ENCODE measurements around the gene SCYL2. TPM values are rescaled to one million over a fixed set of nuclear protein-coding genes. Genes with fewer than 3 reads are reported as not detected.
A peak's percentile ranks its signal among the peaks of the same experiment; 100 is the strongest.
"Not testable (repeated sequence)": the region's sequence is repeated elsewhere in the genome, so short reads cannot be mapped to it uniquely, and the experiment has no call there.

SCYL2 gene
- total RNA-seq, 1 donor from 2014 or later = 68.7 TPM

DNA sequence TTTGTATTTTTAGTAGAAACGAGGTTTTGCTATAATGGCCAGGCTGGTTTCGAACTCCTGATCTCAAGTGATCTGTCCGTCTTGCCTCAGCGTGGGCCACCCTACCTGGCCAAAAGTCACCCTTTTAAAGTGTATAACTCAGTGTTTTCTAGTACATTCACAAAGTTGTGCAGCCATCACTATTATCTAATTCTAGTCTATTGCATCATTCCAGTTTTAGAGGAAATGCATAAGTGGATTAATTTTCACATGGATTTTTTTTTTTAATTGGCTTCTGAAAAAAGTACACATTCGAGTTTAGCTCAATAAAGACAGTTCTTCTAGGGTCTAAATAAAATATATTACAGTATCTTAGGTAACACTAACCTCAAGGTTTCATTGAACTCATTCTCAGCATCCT, 3.8 kb upstream of the SCYL2 start:
- no peak overlapping the region for H3K4me2 ChIP-seq (ENCODE audit: low read length)
- H3K27me3 ChIP-seq (ENCODE audit: insufficient read depth, low read length) = no peaks in the 10 kb centered on the region
- H3K9ac ChIP-seq (ENCODE audit: low read length) = no peak overlapping the region
- no peaks in the 10 kb centered on the region for H3K9me3 Mint-ChIP-seq (ENCODE audit: unreplicated experiment)
- no peaks in the 10 kb centered on the region for H3K36me3 ChIP-seq (ENCODE audit: insufficient read depth, low read length)
- no peak for DNase-seq (ENCODE audit: low read depth)
- H4K20me1 ChIP-seq (ENCODE audit: insufficient read depth, low read length) = no peaks in the 10 kb centered on the region
- no peak overlapping the region for H3K27ac ChIP-seq (ENCODE audit: low read depth, low read length)
- H3K27me3 Mint-ChIP-seq (ENCODE audit: low read depth, unreplicated experiment) = no peaks in the 10 kb centered on the region
- peaks cover 2% of the 10 kb centered on the region for H3K4me1 Mint-ChIP-seq (ENCODE audit: low read depth, unreplicated experiment)
- no peaks in the 10 kb centered on the region for H3K9me3 ChIP-seq (ENCODE audit: insufficient read depth, low read depth, low read length)
- no peak overlapping the region for H3K4me3 Mint-ChIP-seq (ENCODE audit: unreplicated experiment)
- no peaks in the 10 kb centered on the region for H3K36me3 Mint-ChIP-seq (ENCODE audit: low read depth, unreplicated experiment)
- FAIRE-seq = no peak
- TF ChIP-seq, protein P1, sequence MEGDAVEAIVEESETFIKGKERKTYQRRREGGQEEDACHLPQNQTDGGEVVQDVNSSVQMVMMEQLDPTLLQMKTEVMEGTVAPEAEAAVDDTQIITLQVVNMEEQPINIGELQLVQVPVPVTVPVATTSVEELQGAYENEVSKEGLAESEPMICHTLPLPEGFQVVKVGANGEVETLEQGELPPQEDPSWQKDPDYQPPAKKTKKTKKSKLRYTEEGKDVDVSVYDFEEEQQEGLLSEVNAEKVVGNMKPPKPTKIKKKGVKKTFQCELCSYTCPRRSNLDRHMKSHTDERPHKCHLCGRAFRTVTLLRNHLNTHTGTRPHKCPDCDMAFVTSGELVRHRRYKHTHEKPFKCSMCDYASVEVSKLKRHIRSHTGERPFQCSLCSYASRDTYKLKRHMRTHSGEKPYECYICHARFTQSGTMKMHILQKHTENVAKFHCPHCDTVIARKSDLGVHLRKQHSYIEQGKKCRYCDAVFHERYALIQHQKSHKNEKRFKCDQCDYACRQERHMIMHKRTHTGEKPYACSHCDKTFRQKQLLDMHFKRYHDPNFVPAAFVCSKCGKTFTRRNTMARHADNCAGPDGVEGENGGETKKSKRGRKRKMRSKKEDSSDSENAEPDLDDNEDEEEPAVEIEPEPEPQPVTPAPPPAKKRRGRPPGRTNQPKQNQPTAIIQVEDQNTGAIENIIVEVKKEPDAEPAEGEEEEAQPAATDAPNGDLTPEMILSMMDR (IDR thresholded peaks at IDR 0.05; ENCODE audit: insufficient read depth, low read depth, low read length) = no peak
- TF ChIP-seq EZH2 (IDR thresholded peaks at IDR 0.05; ENCODE audit: insufficient read depth, low read length) = no peak
- peaks cover 7% of the 10 kb centered on the region for H3K79me2 ChIP-seq (ENCODE audit: insufficient read depth, low read length)
- H3K4me1 ChIP-seq (ENCODE audit: insufficient read depth, low read length) = peaks cover 4% of the 10 kb centered on the region
- H3K27ac Mint-ChIP-seq (ENCODE audit: unreplicated experiment) = no peak overlapping the region
- no peak overlapping the region for H3K4me3 ChIP-seq (ENCODE audit: insufficient read depth, low read depth, low read length)
- H2AFZ ChIP-seq (ENCODE audit: low read depth, low read length) = no peak overlapping the region

DNA sequence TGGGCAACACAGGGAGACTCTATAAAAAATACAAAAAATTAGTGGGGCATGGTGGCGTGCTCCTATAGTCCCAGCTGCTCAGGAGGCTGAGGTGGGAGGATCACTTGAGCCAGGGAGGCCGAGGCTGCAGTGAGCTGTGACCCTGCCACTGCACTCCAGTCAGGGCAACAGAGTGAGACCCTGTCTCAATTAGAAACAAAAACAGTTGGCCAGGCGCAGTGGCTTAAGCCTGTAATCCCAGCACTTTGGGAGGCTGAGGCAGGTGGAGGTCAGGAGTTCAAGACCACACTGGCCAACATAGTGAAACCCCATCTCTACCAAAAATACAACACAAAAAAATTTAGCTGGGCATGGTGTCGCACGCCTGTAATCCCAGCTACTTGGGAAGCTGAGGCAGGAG, 1.9 kb upstream of the SCYL2 start:
- not testable (repeated sequence) for FAIRE-seq; H3K9me3 ChIP-seq (ENCODE audit: insufficient read depth, low read depth, low read length); H3K27ac Mint-ChIP-seq (ENCODE audit: unreplicated experiment); DNase-seq (ENCODE audit: low read depth); H3K4me3 ChIP-seq (ENCODE audit: insufficient read depth, low read depth, low read length); H3K27ac ChIP-seq (ENCODE audit: low read depth, low read length); H3K4me1 Mint-ChIP-seq (ENCODE audit: low read depth, unreplicated experiment); H3K9ac ChIP-seq (ENCODE audit: low read length); H2AFZ ChIP-seq (ENCODE audit: low read depth, low read length); H3K27me3 Mint-ChIP-seq (ENCODE audit: low read depth, unreplicated experiment); H3K4me3 Mint-ChIP-seq (ENCODE audit: unreplicated experiment); H3K36me3 ChIP-seq (ENCODE audit: insufficient read depth, low read length); H3K36me3 Mint-ChIP-seq (ENCODE audit: low read depth, unreplicated experiment); H3K4me2 ChIP-seq (ENCODE audit: low read length); H3K27me3 ChIP-seq (ENCODE audit: insufficient read depth, low read length); H3K9me3 Mint-ChIP-seq (ENCODE audit: unreplicated experiment)
- Histone ChIP-seq H3K4me1 (ENCODE audit: insufficient read depth, low read length) (peaks cover 12% of the 10 kb centered on the region), H3K79me2 (ENCODE audit: insufficient read depth, low read length) (peaks cover 27% of the 10 kb centered on the region), H4K20me1 (ENCODE audit: insufficient read depth, low read length) (peaks cover 13% of the 10 kb centered on the region)

DNA sequence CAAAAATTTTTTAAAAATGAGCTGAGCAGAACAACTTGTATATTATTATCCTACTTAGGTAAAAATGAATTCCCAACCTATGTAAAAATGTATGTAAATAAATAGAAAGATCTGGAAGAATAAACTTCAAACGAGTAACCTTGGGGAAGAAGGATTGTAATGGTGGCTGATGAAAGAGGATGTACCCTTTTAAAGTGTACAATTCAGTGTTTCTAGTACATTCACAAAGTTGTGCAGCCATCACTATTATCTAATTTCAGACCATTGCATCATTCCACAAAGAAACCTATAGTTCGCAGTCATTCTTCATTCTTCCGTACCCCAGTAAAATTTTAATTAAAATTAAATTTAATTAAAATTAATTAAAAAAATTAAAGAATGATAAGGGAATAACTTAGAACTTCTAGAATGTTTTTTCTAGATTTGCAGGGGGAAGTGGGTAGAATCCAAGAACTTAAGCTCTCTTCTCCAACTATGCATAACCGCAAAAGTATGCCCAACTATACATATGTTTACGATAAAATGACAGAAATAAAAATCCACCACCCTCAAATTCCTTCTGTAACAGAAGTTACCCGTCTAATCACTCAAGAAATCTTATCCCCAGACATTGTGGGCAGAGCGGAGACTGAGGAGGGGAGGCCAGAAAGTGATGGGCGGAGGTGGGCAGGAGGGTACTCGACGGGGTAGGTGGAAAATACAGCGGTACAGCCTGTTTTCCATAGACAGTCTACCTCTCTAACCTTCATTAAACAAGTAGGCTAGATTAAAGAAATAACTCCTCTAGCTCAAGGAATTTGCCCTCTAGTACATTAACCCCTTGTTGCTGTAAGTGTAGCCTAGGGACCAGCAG, 1.0 kb upstream of the SCYL2 start:
- H3K9ac ChIP-seq (ENCODE audit: low read length) = peak overlapping the region; percentile 92
- no peaks in the 10 kb centered on the region for H3K36me3 ChIP-seq (ENCODE audit: insufficient read depth, low read length)
- peaks cover 12% of the 10 kb centered on the region for H3K4me1 ChIP-seq (ENCODE audit: insufficient read depth, low read length)
- no peaks in the 10 kb centered on the region for H3K36me3 Mint-ChIP-seq (ENCODE audit: low read depth, unreplicated experiment)
- no peaks in the 10 kb centered on the region for H3K9me3 Mint-ChIP-seq (ENCODE audit: unreplicated experiment)
- peaks cover 5% of the 10 kb centered on the region for H3K4me1 Mint-ChIP-seq (ENCODE audit: low read depth, unreplicated experiment)
- no peaks in the 10 kb centered on the region for H3K27me3 ChIP-seq (ENCODE audit: insufficient read depth, low read length)
- TF ChIP-seq EZH2 (IDR thresholded peaks at IDR 0.05; ENCODE audit: insufficient read depth, low read length) = no peak
- TF ChIP-seq, protein P1 (IDR thresholded peaks at IDR 0.05; ENCODE audit: insufficient read depth, low read depth, low read length) = no peak
- FAIRE-seq (no peak), DNase-seq (ENCODE audit: low read depth) (no peak)
- no peaks in the 10 kb centered on the region for H3K27me3 Mint-ChIP-seq (ENCODE audit: low read depth, unreplicated experiment)
- peak overlapping the region; percentile 85 for H3K4me2 ChIP-seq (ENCODE audit: low read length)
- no peak overlapping the region for H3K27ac Mint-ChIP-seq (ENCODE audit: unreplicated experiment)
- peak overlapping the region; percentile 64 for H3K27ac ChIP-seq (ENCODE audit: low read depth, low read length)
- no peaks in the 10 kb centered on the region for H3K9me3 ChIP-seq (ENCODE audit: insufficient read depth, low read depth, low read length)
- peaks cover 36% of the 10 kb centered on the region for H3K79me2 ChIP-seq (ENCODE audit: insufficient read depth, low read length)
- H4K20me1 ChIP-seq (ENCODE audit: insufficient read depth, low read length) = peaks cover 13% of the 10 kb centered on the region
- H2AFZ ChIP-seq (ENCODE audit: low read depth, low read length) = peak overlapping the region; percentile 94
- H3K4me3 Mint-ChIP-seq (ENCODE audit: unreplicated experiment) = peak overlapping the region; percentile 97
- peak overlapping the region; percentile 76 for H3K4me3 ChIP-seq (ENCODE audit: insufficient read depth, low read depth, low read length)

Data from astrocyte (in vitro differentiated cells and primary cell).